GM21526 (cell line): ENCODE results near the gene ZNF383.
"Not testable (repeated sequence)": the region's sequence is repeated elsewhere in the genome, so short reads cannot be mapped to it uniquely, and the experiment has no call there.

ENCODE experiments used
- ATAC-seq: cut with Tn5 transposase; IDR thresholded peaks from one replicate; pipeline ENCODE4 v1.9.1; 2021; ENCODE audit warnings: moderate library complexity; ENCODE audit not compliant: unreplicated experiment, low FRiP score

ZNF383 gene

DNA sequence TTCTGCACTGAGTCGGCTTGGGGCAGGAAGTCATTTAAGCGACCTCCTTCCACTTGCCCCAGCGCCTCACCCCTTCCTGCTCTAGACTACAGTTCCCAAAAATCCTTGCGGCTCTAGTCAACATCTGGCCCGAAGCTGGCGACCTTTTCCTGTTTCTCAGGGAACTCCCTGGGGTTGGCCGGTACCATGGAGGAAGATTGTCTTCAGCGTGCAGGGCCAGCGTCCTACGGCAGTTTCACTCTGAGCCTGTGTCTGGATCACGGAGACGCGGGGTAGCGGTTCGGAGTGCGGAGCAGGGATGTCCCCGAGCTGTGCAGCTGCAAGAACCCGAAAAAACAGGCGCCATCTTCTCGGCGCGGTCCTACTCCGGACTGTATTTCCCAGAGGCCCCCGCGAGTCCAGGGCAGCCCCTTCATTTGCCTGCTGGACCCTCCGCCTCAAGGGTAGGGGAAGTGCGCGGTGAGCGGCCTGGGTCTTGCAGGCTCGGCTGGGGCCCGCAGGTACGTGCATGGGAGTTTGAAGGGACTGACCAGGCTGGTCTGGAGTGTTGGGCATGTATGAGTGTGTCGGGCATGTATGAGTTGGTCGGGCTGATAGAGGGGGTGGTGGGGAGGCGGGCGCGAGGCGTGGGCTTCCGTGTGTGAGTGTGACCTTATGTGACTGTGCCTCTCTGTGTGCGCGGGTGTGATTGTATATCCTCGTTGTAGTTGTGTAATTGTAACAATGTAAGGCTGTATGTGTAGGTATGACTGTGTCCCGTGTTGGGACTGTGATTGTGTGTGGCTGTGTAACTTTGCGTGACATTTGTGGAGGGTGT is at the start of gene ZNF383:
Gene ZNF383, plus strand, starts transcription at position 440 of the 817 bp plus-strand sequence. CDS start 12,240 bp downstream, outside the sequence.
- peak; percentile 82 for ATAC-seq

DNA sequence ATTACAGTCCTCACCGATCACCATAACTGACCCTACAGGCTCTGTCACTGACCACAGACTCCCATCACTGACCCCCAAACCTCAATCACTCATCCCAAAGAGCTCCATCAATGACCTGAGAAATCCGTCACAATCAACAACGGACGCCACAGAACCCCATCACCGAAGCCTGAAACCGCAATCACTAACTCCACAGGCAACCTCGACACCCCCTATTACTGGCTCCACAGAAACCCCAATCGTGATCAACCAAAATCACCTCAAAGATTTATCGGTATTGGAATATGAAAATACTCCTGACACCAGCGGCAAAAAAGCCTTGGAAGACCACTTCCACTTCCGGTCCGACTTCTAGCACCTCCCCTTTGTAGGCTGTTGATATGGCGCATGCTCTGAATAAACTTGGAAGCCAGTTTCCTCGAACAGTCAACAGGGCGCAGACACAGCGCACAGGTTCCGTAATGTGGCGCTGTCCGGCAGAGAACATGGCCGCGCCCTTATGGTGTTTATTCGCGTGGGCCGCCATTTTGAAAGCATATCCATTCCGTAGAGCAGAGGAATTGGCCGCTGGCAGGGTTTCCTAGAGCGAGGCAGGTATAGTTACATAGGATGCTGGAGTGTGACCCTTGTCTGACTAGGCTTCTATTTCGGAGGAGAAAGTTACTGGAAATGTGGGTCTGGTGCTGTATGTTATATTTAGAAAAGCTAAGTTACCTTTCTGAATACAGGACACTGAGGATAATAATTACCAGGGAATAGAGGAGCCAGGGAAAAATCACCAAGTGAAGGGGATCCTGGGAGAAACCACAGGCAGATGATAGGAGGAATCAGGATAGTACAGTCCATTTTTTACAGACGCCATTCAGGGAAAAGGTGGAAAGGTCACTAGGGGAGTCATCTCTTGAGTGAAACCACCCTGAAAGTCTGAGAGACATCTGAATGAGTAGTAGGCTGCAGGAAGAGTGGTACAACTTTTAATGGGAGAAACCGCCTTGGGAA is 45.3 kb upstream of the ZNF383 start, which contains the start of gene ZNF585A:
Gene ZNF585A, minus strand, starts transcription at position 328 of the 999 bp plus-strand sequence. CDS start 2,785 bp downstream, outside the sequence.
- ATAC-seq: peak; percentile 94

DNA sequence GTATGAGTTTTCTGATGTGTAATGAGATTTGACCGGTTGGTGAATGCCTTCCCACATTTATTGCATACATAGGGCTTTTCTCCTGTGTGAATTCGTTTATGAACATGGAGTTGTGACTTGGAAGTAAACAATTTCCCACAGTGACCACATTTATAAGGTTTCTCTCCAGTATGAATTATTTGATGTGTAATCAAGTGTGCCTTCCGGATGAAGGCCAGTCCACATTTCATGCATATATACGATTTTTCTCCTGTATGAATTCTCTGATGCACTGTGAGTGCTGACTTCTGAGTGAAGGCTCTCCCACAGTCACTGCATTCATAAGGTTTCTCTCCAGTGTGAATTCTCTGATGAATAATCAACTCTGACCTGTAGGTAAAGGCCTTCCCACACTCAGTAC is 31.9 kb upstream of the ZNF383 start:
- not testable (repeated sequence) for ATAC-seq

DNA sequence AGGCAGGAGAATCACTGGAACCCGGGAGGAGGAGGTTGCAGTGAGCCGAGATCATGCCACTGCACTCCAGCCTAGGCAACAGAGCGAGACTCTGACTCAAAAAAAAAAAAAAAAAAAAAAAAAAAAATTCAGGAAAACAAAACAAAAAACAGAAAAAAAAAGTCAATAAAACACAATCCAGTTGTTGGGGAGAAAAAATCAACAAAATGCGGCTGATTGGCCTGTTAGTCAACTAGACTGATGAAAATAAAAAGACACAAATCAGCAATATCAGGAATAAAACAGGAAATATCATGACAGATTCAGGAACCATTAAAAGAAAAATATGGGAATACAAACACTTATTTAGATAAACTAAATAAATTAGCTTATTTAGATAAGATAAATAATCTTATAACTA is 22.8 kb upstream of the ZNF383 start:
- ATAC-seq: not testable (repeated sequence)

DNA sequence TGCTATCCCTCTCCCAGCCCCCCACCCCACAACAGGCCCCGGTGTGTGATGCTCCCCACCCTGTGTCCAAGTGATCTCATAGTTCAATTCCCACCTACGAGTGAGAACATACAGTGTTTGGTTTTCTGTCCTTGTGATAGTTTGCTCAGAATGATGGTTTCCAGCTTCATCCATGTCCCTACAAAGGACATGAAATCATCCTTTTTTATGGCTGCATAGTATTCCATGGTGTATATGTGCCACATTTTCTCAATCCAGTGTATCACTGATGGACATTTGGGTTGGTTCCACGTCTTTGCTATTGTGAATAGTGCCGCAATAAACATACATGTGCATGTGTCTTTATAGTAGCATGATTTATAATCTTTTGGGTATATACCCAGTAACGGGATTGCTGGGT is 20.9 kb upstream of the ZNF383 start:
- ATAC-seq: not testable (repeated sequence)

DNA sequence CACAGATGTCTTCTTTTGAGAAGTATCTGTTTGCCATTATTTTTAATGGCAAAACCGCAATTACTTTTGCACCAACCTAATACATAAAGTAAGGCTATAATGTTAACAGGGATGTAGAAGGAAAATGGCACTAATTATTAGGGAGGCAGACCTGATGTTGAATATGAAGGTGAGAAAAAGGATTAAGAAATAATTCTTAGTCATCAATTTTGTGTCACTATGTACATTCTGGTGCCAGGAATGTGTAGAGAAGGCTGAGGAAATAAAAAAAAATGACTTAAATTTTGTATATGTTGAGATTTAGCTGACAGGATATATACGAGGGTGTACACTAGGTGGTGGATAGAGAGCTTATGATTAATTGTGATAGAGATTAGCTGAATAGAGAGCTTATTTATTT is 20.2 kb upstream of the ZNF383 start:
- no peak for ATAC-seq

DNA sequence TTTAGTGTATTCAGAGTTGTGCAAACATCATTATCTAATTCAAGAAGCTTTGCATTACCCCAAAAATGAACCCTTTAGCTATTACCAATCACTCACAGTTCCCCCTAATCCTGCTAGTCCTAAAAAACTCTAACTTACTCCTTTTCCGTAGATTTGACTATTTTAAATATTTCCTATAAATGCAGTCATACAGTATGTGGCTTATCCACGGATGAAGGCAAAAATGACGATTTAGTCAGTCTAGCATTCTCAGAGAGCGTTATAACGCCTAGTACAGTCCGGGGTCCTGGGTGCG is 587 bp upstream of the ZNF383 start:
- no peak for ATAC-seq

DNA sequence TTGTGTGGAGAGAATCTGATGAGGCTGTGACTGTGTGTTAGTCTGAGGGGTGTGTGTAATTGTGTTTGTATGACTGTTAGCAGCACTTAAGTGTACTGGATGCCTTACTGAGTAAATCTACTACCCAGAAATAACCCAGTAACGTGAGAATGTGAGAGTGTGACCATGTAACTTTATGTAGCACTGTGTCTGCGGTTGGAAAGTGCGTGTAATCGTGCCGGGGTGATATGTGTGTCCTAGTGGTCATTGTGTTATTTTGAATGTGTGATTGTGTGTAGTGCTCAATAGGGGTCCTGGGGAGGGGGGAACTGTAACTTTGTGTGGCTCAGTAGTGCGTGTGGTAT is 550 bp downstream of the ZNF383 start:
- no peak for ATAC-seq

DNA sequence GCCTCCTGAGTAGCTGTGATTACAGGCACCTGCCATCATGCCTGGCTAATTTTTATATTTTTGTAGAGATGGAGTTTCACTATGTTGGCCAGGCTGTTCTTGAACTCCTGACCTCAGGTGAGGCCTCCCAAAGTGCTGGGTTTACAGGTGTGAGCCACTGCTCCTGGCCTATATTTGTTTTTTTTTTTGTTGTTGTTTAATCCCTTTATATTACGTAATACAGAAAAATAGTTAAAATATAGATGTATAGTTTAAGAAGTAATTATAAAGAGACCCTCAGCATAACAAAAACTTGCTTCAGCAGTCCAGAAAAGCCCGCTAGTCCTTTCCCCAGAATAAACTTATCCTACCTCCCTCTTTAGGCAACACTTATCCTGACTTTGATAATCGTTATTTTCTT is 2.4 kb downstream of the ZNF383 start:
- ATAC-seq: no peak

DNA sequence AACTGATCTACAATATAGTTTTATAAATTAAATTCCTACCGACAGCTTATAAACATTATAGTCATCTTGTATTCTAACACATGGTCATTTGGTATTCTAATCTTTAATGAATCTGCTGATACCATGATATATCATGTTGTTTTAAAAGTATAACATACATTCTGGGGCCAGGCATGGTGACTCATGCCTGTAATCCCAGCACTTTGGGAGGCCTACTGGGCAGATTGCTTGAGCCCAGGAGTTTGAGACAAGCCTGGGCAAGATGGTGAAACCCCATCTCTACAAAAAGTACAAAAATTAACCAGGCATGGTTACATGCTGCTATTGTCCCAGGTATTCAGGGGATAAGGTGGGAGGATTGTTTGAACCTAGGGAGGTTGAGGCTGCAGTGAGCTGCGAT is 3.1 kb downstream of the ZNF383 start:
- ATAC-seq: no peak

DNA sequence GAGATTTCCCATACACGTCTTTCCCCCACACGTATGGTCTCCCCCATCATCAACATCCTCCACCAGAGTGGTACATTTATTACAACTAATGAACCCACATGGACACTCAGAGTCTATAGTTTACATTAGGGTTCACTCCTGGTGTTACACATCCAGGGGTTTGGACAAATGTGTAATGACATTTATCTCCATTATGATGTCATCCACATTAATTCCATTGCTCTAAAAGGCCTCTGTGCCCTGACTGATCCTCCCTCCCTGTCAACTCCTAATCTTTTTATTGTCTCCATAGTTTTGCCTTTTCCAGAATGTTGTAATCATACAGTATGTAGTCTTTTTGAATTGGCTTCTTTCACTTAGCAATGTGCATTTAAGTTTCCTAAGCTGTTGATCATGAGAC is 8.2 kb downstream of the ZNF383 start:
- ATAC-seq: no peak

DNA sequence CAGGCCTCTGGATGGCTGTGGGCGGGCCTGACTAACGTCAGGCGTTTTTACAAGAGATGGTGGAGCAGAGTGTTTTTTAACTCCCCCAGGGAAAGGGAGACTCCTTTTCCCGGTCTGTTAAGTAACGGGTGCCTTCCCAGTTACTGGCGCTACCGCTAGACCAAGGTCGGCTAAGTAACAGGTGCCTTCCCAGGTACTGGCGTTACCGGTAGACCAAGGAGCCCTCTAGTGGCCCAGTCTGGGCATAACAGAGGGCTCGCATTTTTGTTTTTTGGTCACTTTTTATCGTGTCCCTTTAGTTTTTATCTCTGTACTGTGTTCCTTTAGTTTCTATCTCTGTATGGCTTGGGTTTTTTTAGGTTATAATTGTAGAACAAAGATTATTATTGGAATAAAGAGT is 10.0 kb downstream of the ZNF383 start:
- no peak for ATAC-seq

DNA sequence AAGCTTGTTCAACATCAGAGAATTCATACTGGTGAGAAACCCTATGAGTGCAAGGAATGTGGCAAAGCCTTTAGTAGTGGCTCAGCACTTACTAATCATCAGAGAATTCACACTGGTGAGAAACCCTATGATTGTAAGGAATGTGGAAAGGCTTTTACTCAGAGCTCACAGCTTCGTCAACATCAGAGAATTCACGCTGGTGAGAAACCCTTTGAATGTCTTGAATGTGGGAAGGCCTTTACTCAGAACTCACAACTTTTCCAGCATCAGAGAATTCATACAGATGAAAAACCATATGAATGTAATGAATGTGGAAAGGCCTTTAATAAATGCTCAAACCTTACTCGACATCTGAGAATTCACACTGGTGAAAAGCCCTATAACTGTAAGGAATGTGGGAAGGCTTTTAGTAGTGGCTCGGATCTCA is 25.2 kb downstream of the ZNF383 start:
- no peak for ATAC-seq

DNA sequence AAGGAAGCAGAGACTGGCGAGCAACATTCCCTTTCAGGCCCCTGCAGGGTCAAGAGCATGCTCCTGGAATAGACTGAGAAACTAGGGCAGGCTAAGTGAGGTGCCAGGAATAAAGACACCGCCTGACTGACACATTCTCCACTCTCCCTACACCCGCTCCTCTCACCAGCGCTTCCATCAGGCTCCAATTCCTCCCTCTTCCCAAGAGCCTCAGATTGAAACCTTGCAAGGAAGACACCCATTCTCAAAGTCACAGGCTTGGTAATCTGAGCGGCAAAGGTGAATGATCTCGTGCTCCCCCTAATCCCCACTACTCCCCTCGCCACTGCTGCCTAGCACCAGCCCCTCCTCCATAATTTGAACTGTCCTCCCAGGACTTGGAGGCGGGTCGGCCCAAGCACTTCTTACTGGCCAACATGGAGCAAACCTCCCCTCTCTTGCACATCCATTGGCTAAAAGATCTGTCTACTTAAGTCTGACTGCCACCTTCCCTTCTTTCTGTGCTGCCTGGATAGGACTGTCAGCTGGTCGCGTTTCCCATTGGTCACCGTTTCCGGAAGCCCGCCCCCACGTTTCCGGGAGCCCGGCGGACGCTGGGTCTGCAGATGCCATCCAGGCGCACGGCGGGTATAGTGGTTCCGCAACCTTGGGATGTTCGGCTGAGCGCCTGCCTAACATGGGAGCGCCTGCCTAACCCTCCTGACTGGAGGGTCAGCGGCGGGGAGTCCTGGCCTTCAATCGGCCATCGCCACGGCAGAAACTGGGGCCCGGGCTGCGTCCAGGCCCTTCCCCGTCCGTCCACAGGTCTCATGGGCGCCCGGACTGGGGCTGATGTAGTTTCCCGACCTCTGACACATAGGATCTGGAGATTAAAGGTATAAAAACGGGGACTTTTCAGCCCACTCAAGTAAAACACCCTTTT is 33.6 kb downstream of the ZNF383 start:
- no peak for ATAC-seq

DNA sequence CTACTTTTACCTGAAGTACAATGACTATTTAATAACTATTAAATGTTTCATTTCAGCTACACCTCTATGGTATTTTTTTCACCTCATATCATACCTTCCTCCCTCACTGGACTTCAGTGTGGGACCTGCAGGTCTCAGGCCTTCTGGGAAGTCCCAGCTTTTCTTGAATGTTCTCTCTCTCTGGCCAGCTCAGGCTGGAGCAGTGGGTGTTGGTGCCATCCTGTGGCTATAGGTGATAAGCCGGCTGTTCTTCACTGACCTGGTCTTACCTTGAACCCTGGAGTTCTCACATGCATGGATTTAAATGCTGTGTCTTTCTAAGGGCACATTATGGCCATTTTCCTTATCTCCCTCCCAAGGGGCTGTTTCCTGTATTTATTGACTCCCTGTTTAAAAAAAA is 45.0 kb downstream of the ZNF383 start:
- ATAC-seq: not testable (repeated sequence)

DNA sequence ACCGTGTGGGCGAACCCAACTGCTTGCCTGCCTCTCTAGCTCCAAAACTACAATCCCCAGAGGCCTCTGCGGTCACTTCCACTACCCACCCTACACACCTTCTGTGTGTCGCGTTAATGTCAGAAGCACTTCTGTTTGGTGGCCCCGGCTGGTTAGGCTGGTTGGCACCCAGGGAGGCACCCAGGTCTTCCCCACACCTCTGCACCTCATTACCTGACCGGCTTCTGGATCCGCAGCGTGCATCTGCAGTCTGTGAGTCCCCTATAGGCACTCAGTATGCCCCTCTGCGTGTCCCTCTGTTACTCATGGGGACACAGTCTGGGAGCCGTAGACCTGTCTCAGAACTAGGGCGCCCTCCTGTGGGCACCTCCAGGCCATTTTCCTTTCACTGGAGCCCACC is 49.0 kb downstream of the ZNF383 start:
- not testable (repeated sequence) for ATAC-seq

DNA sequence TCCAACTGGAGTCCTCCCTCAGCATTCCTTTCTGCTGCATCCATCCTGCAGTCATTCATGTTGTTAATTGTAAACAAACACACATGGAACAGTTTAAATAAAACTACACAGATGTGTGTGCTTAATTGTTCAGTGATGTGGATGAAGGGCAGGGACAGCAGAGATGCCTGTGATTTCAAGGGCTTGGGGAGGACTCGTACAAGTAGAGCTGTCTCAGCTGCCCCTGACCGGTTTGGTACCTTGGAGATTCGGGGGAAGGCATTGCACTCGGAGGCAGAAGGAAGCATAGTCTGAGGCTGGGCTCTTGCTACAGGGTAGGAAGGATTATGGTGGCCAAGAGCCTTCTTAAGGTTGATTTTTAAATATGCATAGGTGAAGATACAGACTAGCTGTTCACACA is 49.7 kb downstream of the ZNF383 start:
- not testable (repeated sequence) for ATAC-seq

DNA sequence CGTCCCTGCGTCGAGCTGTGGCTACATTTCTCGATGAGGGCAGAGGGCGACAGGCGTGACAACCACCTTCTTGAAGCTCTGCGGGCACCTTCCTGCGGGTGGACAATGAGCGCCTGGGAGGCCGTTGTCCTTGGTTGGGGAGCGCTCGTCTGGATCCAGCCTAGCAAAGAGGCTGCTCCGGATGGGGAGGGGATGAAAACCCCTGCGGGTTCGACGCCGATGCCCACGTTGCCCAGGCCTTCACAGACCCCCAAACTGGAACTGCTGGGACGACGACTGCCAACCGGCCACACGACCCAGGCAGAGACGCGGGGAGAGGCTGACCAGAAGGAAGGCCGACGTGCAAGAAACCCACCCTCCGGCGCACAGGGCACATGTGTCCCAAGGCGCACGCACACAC is 62.6 kb downstream of the ZNF383 start:
- not testable (repeated sequence) for ATAC-seq

DNA sequence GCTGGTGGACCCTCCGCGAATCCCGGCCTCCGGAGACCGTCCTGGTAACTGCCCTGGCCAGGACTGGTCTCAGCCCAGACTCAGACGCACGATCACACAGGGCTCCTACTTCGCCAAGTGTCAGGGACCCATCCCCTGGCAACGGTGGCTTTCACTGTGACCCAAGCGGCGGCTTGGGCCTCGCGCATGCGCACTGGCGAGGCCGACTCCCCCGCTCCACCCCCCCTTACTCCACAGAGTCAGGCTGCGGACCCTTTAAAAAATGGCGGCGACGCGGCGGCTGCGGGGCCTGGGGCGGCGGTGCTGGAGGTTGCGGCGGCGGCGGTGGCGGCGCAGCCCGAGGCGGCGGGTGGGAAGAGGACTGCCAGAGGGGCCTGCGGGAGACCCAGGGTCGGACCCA is 66.0 kb downstream of the ZNF383 start:
- ATAC-seq: not testable (repeated sequence)

DNA sequence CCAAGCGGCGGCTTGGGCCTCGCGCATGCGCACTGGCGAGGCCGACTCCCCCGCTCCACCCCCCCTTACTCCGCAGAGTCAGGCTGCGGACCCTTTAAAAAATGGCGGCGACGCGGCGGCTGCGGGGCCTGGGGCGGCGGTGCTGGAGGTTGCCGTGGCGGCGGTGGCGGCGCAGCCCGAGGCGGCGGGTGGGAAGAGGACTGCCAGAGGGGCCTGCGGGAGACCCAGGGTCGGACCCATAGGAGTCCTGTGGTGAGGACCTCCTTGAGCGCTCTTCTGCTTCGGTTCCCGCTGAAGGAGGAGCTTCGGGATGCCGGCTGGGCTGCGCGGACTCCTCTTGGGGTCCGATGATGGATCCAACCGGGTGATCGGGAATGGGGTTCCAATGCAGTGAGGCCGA is 71.2 kb downstream of the ZNF383 start:
- ATAC-seq: not testable (repeated sequence)
